Measurements from ENCODE around the gene SGMS1. TPM values are rescaled to one million over a fixed set of nuclear protein-coding genes. Genes with fewer than 3 reads are reported as not detected.

The SGMS1 gene
- total RNA-seq, 4 donors from 2014 or later, result 107 to 234 (median 134) TPM

GRCh38 chr10:50561266-50561665 lies 62.5 kb downstream of the SGMS1 start:
- no peak for TF ChIP-seq POLR2A (IDR thresholded peaks at IDR 0.05)
- TF ChIP-seq EP300 (IDR thresholded peaks at IDR 0.05), result peak; percentile 20 to 74
- Histone ChIP-seq H3K36me3 (no peaks in the 10 kb centered on the region), H3K4me1 (peaks cover 0 to 63% (median 13%) of the 10 kb centered on the region in 4 donors), H3K9me3 (no peaks in the 10 kb centered on the region), H3K27me3 (no peaks in the 10 kb centered on the region), H3K27ac (peak overlapping the region in 2 of 4 donors; percentile 12 to 70), H3K4me3 (no peak overlapping the region)
- 19 to 27% methylated on average over 5 of the region's 5 CpGs for WGBS, 2 donors
- DNase-seq (ENCODE audit: low spot score in 2 of 2), result peak in 1 of 2 donors; percentile 46

- Histone ChIP-seq H3K27me3 (no peaks in the 10 kb centered on the region), H3K36me3 (no peaks in the 10 kb centered on the region), H3K4me1 (peaks cover 0 to 63% (median 18%) of the 10 kb centered on the region in 4 donors), H3K4me3 (no peak overlapping the region), H3K27ac (peak overlapping the region in 1 of 4 donors; percentile 36), H3K9me3 (no peaks in the 10 kb centered on the region)
- DNase-seq (ENCODE audit: low spot score in 2 of 2), result no peak
- 86 to 91% methylated on average over 1 of the region's 1 CpG for WGBS, 2 donors
- TF ChIP-seq POLR2A (IDR thresholded peaks at IDR 0.05) (no peak), CTCF (IDR thresholded peaks at IDR 0.05) (no peak), EP300 (IDR thresholded peaks at IDR 0.05) (no peak)
Observed at GRCh38 chr10:50560370-50560769, 63.4 kb downstream of the SGMS1 start.

- Histone ChIP-seq H3K4me3 (no peak overlapping the region), H3K27ac (no peak overlapping the region), H3K36me3 (no peaks in the 10 kb centered on the region), H3K4me1 (peaks cover 0 to 76% (median 30%) of the 10 kb centered on the region in 4 donors), H3K27me3 (no peaks in the 10 kb centered on the region), H3K9me3 (no peaks in the 10 kb centered on the region)
- TF ChIP-seq EP300 (IDR thresholded peaks at IDR 0.05) (peak in 1 of 2 donors; percentile 45), CTCF (IDR thresholded peaks at IDR 0.05) (no peak), POLR2A (IDR thresholded peaks at IDR 0.05) (no peak)
- DNase-seq (ENCODE audit: low spot score in 2 of 2), result no peak
- WGBS, 2 donors, result 38 to 57% methylated on average over 5 of the region's 5 CpGs
Observed at GRCh38 chr10:50558371-50558770, 65.4 kb downstream of the SGMS1 start.

GRCh38 chr10:50557130-50557682 lies 66.5 kb downstream of the SGMS1 start:
- no peak for DNase-seq (ENCODE audit: low spot score in 2 of 2)
- no peak overlapping the region for H3K27ac ChIP-seq

GRCh38 chr10:50556237-50557120 lies 67.3 kb downstream of the SGMS1 start:
- no peaks in the 10 kb centered on the region for H3K27me3 ChIP-seq
- no peaks in the 10 kb centered on the region for H3K36me3 ChIP-seq
- no peak for DNase-seq (ENCODE audit: low spot score in 2 of 2)
- H3K4me3 ChIP-seq, result no peak overlapping the region
- no peaks in the 10 kb centered on the region for H3K9me3 ChIP-seq
- WGBS, 2 donors, result 73 to 86% methylated on average over 9 of the region's 9 CpGs
- H3K4me1 ChIP-seq, result peaks cover 0 to 82% (median 33%) of the 10 kb centered on the region in 4 donors
- TF ChIP-seq POLR2A (IDR thresholded peaks at IDR 0.05), result no peak
- TF ChIP-seq CTCF (IDR thresholded peaks at IDR 0.05), result no peak
- no peak for TF ChIP-seq EP300 (IDR thresholded peaks at IDR 0.05)
- peak overlapping the region in 1 of 4 donors; percentile 58 for H3K27ac ChIP-seq

More at GRCh38 chr10:50557130-50557682, 66.5 kb downstream of the SGMS1 start:
- Histone ChIP-seq H3K27me3 (no peaks in the 10 kb centered on the region), H3K36me3 (no peaks in the 10 kb centered on the region), H3K9me3 (no peaks in the 10 kb centered on the region), H3K4me3 (no peak overlapping the region), H3K4me1 (peaks cover 0 to 82% (median 33%) of the 10 kb centered on the region in 4 donors)
- TF ChIP-seq CTCF (IDR thresholded peaks at IDR 0.05) (no peak), EP300 (IDR thresholded peaks at IDR 0.05) (no peak), POLR2A (IDR thresholded peaks at IDR 0.05) (no peak)
- 71 to 90% methylated on average over 1 of the region's 1 CpG for WGBS, 2 donors
